GM10248 (cell line): Measurements from ENCODE around the gene CCNL2.

Experiments used
- CTCF ChIA-PET: fragments of 300-600 bp; sonication (Branson Sonifier 250); formaldehyde crosslinking; extraction: SDS; loops from one replicate; lab custom pipeline; 2021; ENCODE audit warnings: antibody characterized with exemption; lab: Yijun Ruan, JAX
- POLR2A ChIA-PET: fragments of 350-650 bp; sonication (Branson Sonifier 250); formaldehyde crosslinking; extraction: SDS; loops from one replicate; lab custom pipeline; 2020; ENCODE audit warnings: antibody characterized with exemption; lab: Yijun Ruan, JAX
- DNase-seq: peaks from one replicate; pipeline ENCODE4 v3.0.0; 2012; ENCODE audit errors: extremely low spot score
- CTCF ChIP-seq: IDR thresholded peaks from 2 replicates; pipeline ENCODE4 v1.5.1; 2012; ENCODE audit warnings: mild to moderate bottlenecking, low read depth; ENCODE audit errors: extremely low read depth, missing control alignments, control extremely low read depth

Gene CCNL2

GRCh38 chr1:1438531-1439381 is 39.6 kb upstream of the CCNL2 start:
- peak; percentile 32 for DNase-seq
- ChIA-PET CTCF (interaction anchor here (1.8 kb wide), 1 partner anchor 66 kb away, joined by 5 read pairs; no protein-coding TSS in a partner anchor), POLR2A (no interaction called here)
- no peak for TF ChIP-seq CTCF

- ChIA-PET POLR2A (no interaction called here), CTCF (interaction anchor here (1.2 to 1.8 kb wide), 4 partner anchors 11 to 74 kb away, joined by 3 to 5 read pairs (median 3); no protein-coding TSS in a partner anchor)
- DNase-seq = peak; percentile 75
Measured at GRCh38 chr1:1437904-1438376, 38.8 kb upstream of the CCNL2 start.

GRCh38 chr1:1437033-1437903 is 38.1 kb upstream of the CCNL2 start:
- peak; percentile 25 for DNase-seq
- ChIA-PET POLR2A (no interaction called here), CTCF (interaction anchor here (0.8 to 1.8 kb wide), 7 partner anchors 11 to 180 kb away, joined by 3 to 5 read pairs (median 3); no protein-coding TSS in a partner anchor)
- TF ChIP-seq CTCF = no peak

More at GRCh38 chr1:1437904-1438376, 38.8 kb upstream of the CCNL2 start:
- no peak for TF ChIP-seq CTCF

- CTCF ChIA-PET = interaction anchor here (0.8 to 1.4 kb wide), 4 partner anchors 10 to 180 kb away, joined by 3 to 5 read pairs (median 4); no protein-coding TSS in a partner anchor
- TF ChIP-seq CTCF = no peak
- POLR2A ChIA-PET = no interaction called here
- peak; percentile 36 for DNase-seq
Measured at GRCh38 chr1:1436630-1437032, 37.5 kb upstream of the CCNL2 start.

GRCh38 chr1:1435911-1436629 is 36.9 kb upstream of the CCNL2 start:
- peak; percentile 23 for DNase-seq
- ChIA-PET POLR2A (no interaction called here), CTCF (interaction anchor here (1.2 to 1.4 kb wide), 3 partner anchors 9 to 64 kb away, joined by 3 to 5 read pairs (median 4); no protein-coding TSS in a partner anchor)
- no peak for TF ChIP-seq CTCF
